Activated CD4-positive, CD25-positive, alpha-beta regulatory T cell (primary cell): ENCODE data around the gene GOLGA7B.

Source experiments
- DNase-seq, 4 experiments: peaks; one replicate each; lab custom pipeline; 2025; lab: John Stamatoyannopoulos, UW

GOLGA7B gene

DNA sequence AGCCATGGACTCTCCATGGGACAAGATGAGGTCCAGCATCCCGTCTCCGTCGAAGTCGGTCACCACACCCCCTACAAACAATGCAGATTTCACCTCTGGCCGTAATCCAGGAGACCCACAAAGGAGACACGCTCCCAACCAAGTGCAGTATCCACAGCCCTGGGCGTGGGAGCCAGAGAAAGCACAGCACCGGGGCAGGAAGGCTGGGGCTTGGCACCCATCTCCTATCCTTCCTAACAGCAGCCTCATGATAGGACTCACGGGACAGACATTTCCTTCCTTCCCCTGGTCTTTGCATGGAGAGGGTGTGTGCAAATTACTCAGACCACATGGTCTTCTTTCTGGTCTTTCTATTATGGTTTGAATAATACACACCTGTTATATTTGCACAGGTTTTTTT, 46.3 kb downstream of the GOLGA7B start:
- DNase-seq = no peak

- DNase-seq = no peak
Observed at GRCh38 chr10:97896756-97897358, 47.2 kb downstream of the GOLGA7B start.

- no peak for DNase-seq
Observed at GRCh38 chr10:97898429-97898828, 48.8 kb downstream of the GOLGA7B start.

- no peak for DNase-seq
Observed at GRCh38 chr10:97901381-97901780, 51.7 kb downstream of the GOLGA7B start.

DNA sequence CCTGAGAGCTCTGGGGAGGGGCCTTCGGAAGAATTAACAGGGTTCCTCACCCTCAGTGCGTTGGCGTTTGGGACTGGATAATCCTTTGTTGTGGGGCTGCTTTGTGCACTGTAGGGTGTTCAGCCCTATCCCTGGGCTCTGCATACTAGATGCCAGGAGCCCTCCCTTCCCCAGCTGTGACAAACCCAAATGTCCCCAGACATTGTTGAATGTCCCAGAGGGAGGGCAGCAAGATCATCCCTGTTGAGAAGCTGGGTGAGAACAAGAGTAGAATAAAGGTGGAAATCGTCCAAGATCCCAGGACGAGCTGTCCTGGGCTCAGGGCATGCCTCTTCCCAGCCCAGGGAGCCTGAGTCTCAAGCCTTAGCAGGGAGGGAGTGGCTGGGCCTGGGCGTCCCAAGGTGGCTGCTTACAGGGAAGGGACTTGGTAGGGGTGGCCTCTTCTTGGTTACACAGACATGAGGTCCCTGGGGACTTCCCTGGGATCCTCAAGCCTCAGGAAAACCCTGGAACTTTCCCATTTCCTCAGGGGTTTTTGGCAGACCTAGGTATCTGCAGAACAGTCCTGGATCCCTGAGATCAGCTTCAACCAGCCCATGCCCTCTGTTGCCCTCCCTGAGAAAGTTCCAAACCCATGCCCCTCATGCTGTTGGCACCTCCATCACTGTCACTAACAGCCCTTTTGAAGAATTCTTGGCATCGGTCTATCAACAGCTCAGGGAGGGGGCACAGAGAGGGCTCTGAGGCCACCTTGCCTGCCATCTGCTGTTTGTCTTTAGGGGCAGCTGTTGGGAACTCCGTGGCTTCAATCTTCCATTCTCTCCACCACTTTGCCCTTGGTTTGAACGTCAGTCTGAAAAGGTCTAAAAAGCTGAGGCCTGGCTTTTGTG, 53.7 kb downstream of the GOLGA7B start:
- no peak for DNase-seq

- no peak for DNase-seq
Observed at GRCh38 chr10:97904018-97904381, 54.4 kb downstream of the GOLGA7B start.

GRCh38 chr10:97904576-97904975, 54.9 kb downstream of the GOLGA7B start:
- DNase-seq = no peak

GRCh38 chr10:97905276-97905675, 55.6 kb downstream of the GOLGA7B start:
- no peak for DNase-seq

DNA sequence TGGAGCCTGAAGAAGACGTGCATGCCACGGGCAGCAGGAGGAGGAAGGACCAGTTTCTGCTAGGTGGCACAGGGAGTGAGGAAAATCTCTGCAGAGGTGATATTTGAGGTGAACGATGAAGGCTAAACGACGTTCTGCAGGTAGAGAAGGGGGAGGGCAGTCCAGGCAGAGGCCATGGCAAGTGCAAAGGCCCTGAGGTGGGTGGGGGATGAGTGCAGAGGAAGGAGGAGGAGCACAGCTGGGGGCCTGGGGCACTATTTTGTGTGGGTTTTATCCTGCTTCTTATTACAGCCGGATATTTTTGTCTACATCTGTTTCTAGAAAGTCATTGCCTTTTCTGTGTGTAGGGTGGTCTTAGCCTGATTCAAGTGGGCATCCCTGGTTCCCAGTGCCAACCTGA, 57.6 kb downstream of the GOLGA7B start:
- no peak for DNase-seq

DNA sequence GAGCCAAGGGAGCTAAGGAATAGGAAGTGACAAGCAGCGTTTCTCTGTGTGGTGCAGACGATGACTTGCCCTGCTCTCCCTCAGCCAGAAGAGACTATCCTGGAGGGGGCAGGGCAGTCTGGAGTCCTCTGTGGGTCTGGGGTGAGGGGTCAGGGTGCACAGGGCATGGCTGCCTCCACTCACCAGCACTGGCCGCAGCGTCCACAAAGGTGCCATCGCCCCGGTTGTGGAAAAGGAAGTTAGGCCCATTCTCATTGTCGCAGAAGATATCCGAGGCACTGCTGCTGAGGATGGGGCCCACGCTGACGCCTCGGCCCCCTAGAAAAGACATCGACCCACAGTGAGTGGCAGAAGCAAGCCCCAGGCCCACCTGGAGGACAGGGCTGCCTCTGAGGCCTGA, 58.2 kb downstream of the GOLGA7B start:
- no peak for DNase-seq

DNA sequence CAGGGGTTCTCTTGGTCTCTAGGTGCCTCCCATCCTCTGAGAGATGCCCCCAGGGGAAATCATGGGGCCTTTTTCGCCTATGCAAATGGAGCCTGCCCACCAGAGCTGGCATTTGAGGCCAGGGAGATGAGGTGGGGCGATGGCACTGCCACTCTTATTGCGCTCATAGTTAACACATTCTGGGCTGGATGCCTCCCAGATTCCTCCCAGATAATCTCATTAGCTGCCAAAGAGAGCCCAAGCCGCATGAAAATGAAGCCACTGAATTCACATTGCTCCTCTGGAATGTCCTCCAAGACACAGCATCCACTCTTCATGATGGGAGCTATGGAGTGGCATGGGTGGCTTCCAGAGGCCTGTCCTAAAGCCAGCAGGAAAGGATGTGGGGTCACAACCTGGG, 61.0 kb downstream of the GOLGA7B start:
- DNase-seq = no peak

- no peak for DNase-seq
Observed at GRCh38 chr10:97911217-97911616, 61.6 kb downstream of the GOLGA7B start.

DNA sequence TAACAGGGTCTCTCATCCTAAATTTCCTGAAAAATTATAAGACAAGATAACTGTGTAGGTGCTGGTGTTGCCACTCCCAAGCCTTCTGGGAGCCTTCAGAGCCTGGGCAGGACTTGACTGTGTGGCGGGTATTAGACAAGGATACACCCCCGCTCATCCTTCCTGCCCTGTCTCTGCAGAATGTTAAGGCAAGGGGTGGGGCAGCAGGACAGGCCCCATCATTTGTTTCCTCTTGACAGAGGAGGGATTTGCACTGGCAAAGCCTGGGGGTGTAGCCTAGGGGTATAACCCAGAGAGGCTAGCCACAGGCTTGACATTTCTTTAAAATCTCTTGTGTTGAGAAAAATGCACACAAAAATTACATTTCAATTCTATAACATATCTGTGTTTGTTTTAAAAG, 63.5 kb downstream of the GOLGA7B start:
- DNase-seq = no peak

GRCh38 chr10:97913614-97914013, 64.0 kb downstream of the GOLGA7B start:
- no peak for DNase-seq

- no peak for DNase-seq
Observed at GRCh38 chr10:97914171-97914836, 64.7 kb downstream of the GOLGA7B start.

- peak; percentile 46 to 68 (median 58) for DNase-seq
Observed at GRCh38 chr10:97914837-97915211, 65.2 kb downstream of the GOLGA7B start.

- DNase-seq = no peak
Observed at GRCh38 chr10:97915346-97916131, 65.9 kb downstream of the GOLGA7B start.

DNA sequence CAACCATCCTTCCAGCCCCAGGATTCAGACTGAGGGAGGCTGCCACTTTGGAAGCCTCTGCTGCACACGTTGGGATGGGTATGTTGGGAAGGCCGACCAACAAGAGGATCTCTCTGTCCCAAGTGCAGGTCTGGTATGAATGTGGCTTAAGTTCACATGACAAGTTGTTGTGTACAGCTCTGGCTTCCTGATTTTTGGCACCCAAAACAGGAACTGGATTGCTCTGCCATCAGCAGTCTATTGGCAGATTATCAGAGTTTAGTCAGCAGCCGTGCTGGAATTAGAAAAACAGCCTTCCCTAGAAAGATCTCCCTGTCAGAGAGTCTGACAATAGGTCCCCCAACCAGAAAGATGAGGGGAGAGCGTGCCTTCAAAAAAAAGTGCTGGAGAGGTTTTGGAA, 66.9 kb downstream of the GOLGA7B start:
- no peak for DNase-seq

GRCh38 chr10:97919012-97919411, 69.4 kb downstream of the GOLGA7B start:
- DNase-seq = no peak

GRCh38 chr10:97920865-97921264, 71.2 kb downstream of the GOLGA7B start:
- no peak for DNase-seq
